Raji (cell line): ENCODE data around the gene CD38.

Experiments
- POLR2A ChIP-seq: IDR thresholded peaks from 2 replicates; pipeline ENCODE4 v1.6.1; 2011; ENCODE audit warnings: low read depth, low read length, control low read depth; ENCODE audit not compliant: insufficient read depth

CD38 gene

DNA sequence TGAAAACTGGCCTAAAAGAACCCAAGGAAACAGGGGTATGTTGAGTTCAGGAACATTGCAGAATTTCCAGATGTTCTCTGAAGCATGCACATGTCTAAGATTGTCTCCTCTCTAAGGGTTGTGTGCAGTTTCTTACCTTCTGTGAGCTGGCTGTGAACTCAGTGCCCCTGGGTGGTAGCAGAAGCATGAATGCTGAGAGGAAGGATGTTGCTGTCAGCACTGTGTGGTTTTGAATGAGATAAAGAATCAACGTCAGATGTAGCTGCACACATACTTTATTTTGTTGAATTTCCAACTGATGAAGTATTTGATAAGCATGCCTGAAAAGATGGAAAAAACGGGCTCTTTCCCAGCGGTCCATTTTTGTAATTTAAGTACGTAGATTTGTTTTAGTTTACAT, 23.8 kb upstream of the CD38 start:
- TF ChIP-seq POLR2A: no peak

DNA sequence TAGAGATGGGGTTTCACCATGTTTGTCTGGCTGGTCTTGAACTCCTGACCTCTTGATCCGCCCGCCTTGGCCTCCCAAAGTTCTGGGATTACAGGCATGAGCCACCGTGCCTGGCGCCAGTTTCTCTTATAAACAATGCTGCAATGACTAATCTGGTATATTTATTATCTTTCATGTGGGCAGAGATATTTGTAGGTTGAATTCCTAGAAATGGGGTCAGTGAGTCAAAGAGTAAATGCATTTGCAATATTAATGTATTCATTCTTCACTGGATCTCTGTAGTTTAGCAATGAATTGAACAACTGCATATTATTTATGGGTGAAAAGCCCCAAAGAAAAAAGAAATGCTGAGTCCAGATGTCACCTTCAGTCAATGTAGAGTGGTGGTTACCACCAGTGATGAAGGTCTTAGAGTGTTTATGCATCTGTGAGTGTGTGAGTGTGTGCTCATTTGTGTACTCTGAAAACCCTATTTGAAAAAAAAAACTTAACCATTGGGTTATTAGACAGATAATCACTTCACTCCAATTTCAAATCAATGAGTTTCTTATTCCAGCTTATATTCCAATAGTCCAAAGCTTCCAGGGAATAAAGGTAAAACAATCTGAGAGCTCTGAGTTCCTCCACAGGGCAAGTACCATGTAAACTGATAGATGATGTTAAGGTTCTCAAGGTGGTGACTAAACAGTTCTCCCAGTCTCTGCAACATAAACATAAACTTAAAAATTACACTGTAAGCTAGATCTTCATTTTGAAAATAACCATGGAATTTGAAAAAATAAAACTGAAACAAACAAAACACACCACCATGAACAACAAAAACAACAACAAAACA, 22.6 kb upstream of the CD38 start:
- no peak for TF ChIP-seq POLR2A

DNA sequence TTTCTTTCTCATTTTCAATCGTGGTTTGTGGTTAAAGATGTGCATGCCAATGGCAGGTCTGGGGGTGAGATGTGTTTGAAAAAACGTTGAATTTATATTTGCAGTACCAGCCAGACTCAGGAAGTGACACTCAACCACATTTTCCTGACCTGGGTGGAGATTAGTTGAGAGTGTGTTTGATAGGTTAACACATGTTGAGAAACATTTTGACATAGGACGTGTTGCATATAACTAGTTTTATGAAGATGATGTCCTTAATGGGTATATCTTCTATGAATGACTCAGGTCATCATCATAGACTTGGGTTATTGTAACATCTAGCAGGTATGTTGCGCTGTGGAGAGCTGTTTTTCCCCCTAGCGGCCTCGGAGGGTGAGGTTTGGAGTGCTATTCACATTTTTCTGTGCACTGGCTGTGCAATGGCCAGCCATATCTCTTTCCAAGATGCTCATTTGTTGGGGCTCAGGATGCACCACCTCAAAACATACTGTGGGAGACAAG, 21.7 kb upstream of the CD38 start:
- peak; percentile 60; the same call in 1 of the 2 replicates for TF ChIP-seq POLR2A

DNA sequence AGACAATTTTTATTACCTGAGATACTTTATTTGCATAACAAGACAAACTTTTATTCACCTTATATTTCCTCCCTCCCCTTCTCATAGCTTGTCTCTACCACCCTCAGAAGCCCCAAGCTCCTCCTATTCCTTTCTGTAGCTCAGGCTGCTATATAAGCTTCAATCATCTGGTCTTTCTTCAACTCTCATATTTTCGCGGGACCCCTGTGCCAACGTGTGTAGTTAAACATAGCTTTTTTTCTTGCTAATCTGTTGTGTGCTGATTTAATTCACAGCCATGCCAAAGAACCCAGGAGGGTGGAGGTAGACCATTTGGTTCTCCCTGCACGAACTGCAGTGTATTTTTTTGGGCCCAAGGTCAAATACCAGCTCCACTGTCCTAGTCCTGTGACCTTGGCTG, 21.1 kb upstream of the CD38 start:
- no peak for TF ChIP-seq POLR2A

DNA sequence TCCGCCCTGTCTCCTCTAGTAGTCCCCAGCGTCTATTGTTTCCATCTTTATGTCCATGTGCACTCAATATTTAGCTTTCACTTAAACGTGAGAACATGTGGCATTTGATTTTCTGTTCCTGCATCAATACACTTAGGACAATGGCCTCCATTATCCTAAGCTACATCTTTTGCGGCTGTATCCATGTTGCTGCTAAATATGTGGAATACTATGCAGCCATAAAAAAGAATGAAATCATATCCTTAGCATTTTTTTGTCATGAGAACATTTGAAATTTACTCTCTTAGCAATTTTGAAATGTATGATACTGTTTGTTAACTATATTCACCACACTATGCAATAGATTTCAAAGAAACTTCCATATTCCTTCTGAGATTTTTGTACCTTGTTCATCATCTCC, 19.8 kb upstream of the CD38 start:
- TF ChIP-seq POLR2A: no peak

DNA sequence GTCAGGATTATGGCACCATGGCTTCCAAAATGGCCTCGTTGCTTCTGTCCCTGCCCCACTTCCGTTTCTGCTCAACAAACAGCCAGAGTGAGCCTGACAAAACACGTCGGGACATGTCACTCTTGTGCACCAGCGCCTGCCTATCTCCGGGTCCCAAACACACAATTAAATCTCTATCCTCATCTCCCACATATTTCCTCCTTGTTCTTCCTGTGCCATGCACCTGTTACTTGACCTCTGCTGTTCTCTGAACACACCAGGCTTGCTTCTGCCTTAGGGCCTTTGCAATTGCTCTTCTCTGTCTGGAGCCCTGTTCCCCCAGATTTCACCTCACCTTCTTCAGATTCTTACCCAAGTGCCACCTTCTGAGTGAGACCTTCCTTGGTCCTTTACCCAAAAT, 12.7 kb upstream of the CD38 start:
- no peak for TF ChIP-seq POLR2A

DNA sequence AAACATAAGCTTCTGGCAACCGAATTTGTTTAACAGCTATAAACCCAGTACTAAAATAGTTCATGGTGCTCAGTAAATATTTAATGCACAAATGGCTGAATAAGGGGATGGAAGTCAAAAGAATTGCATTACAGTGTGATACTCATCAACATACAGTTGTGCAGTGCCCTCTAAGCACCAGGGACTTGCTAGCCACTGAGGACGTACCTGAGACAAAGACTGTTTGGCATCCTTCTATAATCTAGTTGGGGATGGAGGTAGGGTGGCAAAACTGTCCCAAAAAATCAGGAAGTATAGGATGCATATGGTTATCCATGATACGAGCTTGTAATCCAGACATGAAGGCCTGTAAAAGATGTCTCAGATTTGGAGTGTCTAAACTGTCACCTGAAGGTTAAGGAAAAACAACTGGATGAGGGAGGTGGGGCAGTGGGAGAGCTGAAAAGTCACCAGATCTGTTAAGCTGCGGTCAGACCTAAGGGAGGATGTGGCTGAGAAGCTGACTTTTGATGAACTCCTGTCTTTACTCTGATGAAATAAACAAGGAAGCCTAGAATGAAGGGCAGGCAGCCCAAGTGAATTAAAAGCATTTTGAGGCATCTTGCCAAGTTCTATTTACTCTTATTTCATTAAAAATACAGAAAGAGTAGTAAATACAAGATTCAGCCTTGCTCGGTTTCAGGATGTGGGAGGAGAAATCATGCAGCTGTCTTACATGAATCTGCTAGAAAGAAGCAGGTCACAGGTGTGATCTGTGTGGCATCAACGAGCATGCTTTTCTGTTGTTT, 12.0 kb upstream of the CD38 start:
- TF ChIP-seq POLR2A: no peak

DNA sequence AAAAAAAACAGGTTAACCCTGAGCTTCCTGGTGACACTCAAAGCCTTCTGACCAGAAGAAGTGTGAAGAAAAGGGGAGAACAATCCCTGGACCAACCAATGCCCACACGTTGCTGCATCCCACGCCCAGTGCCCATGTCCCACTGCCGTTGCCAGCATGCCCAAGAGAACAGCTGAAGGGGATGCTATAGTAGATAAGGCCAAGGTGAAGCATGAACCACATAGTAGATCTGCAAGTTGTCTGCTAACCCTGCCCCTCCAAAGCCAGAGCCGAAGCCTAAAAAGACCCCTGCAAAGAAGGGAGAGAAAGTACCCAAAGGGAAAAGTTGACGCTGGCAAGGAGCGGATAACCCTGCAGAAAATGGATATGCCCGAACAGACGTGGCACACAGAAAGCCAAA, 11.3 kb upstream of the CD38 start:
- TF ChIP-seq POLR2A: no peak

DNA sequence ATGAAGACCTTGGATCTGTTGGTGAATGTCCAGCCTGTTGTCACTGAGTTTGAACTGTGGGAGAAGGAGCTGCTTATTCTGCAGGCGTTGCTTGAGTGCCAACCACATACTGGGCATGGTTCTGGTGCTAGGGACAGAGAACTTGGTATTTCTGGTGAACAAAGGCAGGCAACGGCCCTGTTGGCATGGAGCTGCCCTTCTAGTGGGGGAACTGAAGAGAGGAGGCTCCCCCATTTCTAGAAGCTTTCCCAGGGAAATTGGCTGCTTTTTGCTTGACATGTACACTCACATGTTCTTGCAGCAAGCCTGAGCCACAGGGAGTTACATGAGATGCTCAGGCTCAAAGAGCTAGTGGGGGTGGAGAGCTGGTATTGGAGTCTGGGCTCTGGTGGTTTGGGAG, 8.9 kb upstream of the CD38 start:
- no peak for TF ChIP-seq POLR2A

DNA sequence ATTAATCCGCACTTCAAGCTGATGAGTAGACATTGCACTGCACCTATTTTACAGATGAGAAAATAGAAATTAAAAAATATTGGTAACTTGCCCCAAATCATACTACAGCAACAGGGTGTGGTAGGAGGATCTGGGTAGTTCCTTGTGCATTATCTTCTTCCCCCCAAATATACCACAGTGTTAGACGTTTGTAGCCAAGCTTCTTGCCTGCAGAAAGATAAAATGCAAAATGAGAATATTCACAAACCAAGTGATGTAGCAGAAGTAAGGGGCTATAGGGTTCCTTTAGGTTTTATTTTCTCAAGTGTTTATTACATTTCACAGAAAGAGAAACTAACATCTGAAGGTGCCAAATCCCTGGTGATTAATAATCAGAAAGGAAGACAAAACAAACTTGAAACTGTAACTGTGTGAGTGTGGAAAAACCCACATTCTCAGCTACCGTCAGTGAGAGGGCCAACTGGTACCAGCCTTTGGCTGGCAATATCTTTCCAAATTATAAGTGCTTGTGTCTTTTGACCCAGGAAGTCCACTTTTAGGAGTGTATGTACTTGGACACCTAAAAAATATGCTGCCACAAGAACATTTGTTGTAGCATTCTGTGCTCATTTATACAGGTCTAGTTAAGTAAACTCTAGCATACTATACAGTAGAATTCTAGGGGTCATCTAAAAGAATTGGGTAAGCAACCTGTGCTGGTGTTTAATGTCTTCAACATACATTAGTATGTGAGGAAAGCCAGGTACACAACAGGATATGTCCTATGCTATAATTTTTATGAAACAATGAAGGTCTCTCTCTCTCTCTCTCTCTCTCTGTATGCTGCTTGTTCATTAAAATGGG, 6.7 kb upstream of the CD38 start:
- TF ChIP-seq POLR2A: no peak

DNA sequence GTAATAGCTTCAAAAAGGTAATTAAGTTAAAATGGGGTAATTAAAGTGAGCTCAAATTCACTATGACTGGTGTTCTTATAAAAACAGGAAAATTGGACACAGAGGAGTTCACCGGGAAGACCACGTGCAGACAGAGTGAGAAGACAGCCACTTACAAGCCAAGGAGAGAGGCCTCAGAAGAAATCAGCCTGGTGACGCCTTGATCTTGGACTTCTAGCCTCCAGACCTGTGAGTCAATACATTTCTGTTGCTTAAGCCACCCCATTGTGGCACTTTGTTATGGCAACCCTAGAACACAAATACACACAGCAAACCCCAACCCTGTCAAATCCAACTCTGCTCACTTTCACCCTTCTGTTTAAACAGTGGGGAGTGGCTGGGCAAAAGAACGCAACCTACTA, 4.1 kb upstream of the CD38 start:
- TF ChIP-seq POLR2A: no peak

DNA sequence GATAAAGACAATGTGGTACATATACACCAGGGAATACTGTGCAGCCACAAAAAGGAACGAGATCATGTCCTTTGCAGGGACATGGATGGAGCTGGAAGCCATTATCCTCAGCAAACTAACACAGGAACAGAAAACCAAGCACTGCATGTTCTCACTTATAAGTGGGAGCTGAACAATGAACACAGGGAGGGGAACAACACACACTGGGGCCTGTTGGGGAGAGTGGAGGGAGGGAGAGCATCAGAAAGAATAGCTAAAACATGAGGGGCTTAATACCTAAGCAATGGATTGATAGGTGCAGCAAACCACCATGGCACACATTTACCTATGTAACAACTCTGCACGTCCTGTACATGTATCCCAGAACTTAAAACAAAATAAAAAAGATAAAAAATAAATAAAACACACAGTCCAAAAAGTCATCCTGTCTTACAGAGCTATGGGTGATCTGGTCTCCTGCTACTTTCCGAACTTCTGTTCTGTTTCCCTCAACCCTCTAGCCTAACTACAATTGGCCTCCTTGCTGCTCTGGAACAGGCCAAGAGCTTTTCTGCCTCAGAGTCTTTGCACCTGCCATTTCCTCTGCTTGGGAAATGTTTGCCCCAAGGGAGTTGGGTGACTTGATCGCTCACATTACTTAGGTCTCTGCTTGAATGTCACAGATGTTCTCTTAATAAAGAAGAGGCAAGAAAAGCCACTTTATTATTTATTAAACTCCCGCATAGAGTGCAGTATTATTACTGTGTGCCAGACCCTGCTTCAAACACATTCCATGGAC, 1.1 kb upstream of the CD38 start:
- TF ChIP-seq POLR2A: 0 out of 2 replicates have a peak, but pooled peaks have one; percentile 17

DNA sequence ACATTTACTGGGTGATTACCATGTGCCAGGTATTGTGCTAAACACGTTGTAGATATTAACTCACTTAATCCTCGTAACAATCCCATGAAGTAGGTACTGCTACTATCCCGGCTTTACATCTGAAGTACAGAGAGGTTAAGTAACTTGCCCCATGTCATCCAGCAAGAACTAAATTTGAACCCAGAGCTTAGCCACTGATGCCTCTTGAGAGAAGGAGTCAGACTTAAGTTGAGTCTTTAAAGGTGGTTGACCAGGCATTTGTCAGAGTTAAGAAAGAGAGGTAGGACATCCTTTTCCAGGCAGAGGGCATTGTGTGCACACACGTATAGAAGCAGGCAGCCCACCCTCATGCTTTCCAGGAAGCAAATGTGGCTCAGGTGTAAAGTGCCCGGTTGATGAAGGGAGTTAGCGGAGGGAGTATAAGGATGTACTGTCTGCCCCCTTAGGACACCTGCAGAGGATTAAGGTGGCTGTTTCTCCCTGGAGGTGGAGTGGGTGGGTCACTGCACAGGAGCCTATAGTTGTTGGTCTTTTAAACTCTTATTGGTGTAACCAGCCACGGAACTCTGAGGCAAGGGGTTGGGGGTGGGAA, 335 bp upstream of the CD38 start:
- TF ChIP-seq POLR2A: no peak

DNA sequence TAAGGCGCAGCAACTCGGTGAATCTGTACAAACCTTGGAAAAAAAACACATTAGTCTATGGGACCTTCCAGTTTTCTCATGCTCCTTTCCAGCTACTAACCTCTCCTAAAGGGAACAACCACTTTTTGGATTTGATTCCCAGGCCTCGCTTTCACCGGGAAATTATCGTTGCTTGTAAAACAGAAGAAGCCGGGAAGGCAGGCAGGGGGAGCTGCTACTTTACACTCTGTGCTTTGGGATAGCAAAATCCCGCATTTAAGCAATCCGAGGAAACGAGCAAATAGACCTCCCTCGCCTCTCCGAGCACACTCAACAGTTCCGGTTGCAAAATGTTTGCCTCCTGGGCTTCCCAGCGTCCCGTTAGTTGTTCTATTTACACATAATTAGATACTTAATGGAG, 1.2 kb downstream of the CD38 start:
- no peak for TF ChIP-seq POLR2A
